Measurements from ENCODE around the gene FLT3LG.

DNA sequence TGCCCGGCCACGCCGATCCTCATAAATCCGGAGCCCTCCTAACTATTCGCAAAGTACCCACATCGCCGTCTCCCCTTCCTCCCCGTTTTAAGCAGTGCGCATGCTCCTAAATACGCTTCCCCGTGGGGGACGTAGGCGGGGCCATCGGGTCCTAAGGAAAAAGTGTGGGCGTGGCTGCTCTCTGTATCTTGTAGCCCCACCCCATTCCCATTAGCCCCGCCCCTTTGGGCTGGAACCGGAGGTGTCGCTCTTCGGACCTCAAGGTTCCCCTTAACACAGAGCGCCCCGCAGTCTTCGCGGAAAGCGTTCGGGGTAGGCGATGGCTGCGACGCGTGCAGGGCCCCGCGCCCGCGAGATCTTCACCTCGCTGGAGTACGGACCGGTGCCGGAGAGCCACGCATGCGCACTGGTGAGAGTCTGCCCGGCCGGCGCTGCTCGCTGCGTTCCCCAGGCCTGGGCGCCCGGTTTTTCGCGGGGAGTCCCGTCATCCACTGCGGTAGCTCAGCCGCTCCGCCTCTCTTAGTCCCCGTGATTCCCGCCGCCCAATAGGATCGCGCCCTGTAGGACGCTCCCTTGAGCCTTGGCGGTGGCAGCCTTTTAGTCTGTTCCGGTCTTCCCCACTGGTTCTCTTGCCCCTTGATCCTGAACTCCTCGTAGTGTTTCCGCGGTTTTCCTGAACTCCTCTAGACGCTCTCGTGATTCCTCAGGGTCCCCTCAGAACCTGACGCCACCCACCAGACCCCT is 20.8 kb upstream of the FLT3LG start, which contains the start of gene ALDH16A1:
- TF ChIP-seq EZH2 (IDR thresholded peaks at IDR 0.05; ENCODE audit: insufficient read depth, poor library complexity, severe bottlenecking) (no peak), EZH2phosphoT487 (IDR thresholded peaks at IDR 0.05; ENCODE audit: insufficient read depth, low read depth) (no peak)

All from GM23248 (cell line).